Measurements from ENCODE around the gene RXRA. TPM values are rescaled to one million over a fixed set of nuclear protein-coding genes. Genes with fewer than 3 reads are reported as not detected.
A peak's percentile ranks its signal among the peaks of the same experiment; 100 is the strongest.

RXRA gene
- polyA plus RNA-seq, 4 donors: 30.8 to 83.5 (median 41.5) TPM

DNA sequence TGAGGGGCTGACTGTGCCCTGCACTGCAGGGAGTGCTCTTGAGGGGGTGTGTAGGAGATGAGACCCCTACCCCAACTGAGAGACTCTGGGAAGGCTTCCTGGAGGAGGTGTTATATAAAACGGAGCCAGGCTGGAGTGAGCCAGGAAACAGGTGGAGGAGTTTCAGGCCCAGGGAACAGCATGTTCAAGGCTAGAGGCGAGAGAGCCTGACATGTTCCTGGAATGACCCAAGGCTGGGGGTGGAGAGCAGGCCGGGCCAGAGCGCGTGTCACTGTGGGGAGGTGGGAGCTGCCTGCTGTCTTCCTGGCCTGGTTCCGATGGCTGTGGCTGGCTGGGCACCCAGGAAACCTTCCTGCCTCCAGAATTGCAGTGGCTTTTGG is 48.7 kb downstream of the RXRA start:
- Histone ChIP-seq H3K36me3 (ENCODE audit: control insufficient read depth in 3 of 3, insufficient read depth in 2 of 3, low read depth in 1 of 3, low read length in 3 of 3) (peaks cover 0 to 89% (median 0%) of the 10 kb centered on the region in 3 donors), H3K27ac (ENCODE audit: low read depth in 1 of 3, low read length in 2 of 3) (peak overlapping the region in 2 of 3 donors; percentile 42 to 78), H3K27me3 (ENCODE audit: control insufficient read depth in 3 of 3, insufficient read depth in 3 of 3, low read length in 3 of 3) (no peaks in the 10 kb centered on the region), H3K4me1 (ENCODE audit: control insufficient read depth in 3 of 3, insufficient read depth in 2 of 3, low read depth in 1 of 3, low read length in 2 of 3) (peaks cover 11 to 77% (median 22%) of the 10 kb centered on the region in 3 donors), H3K4me3 (ENCODE audit: low read depth in 1 of 3, low read length in 3 of 3) (no peak overlapping the region), H3K9me3 (ENCODE audit: control insufficient read depth in 2 of 2, insufficient read depth in 1 of 2, low read depth in 1 of 2, low read length in 1 of 2) (no peaks in the 10 kb centered on the region)
- DNase-seq (no peak), FAIRE-seq (no peak)
- 45 to 73% (median 55%) methylated on average over 6 of the region's 6 CpGs for WGBS, 3 donors

GRCh38 chr9:134375430-134376385 is 49.5 kb downstream of the RXRA start:
- Histone ChIP-seq H3K4me1 (ENCODE audit: control insufficient read depth in 3 of 3, insufficient read depth in 2 of 3, low read depth in 1 of 3, low read length in 2 of 3) (peaks cover 11 to 76% (median 22%) of the 10 kb centered on the region in 3 donors), H3K36me3 (ENCODE audit: control insufficient read depth in 3 of 3, insufficient read depth in 2 of 3, low read depth in 1 of 3, low read length in 3 of 3) (peaks cover 0 to 89% (median 0%) of the 10 kb centered on the region in 3 donors), H3K27me3 (ENCODE audit: control insufficient read depth in 3 of 3, insufficient read depth in 3 of 3, low read length in 3 of 3) (no peaks in the 10 kb centered on the region), H3K4me3 (ENCODE audit: low read depth in 1 of 3, low read length in 3 of 3) (no peak overlapping the region), H3K9me3 (ENCODE audit: control insufficient read depth in 2 of 2, insufficient read depth in 1 of 2, low read depth in 1 of 2, low read length in 1 of 2) (no peaks in the 10 kb centered on the region), H3K27ac (ENCODE audit: low read depth in 1 of 3, low read length in 2 of 3) (peak overlapping the region in 2 of 3 donors; percentile 42 to 78)
- 46 to 70% (median 57%) methylated on average over 37 to 38 of the region's 38 CpGs for WGBS, 3 donors
- DNase-seq (peak in 1 of 2 donors; percentile 34), FAIRE-seq (no peak)

DNA sequence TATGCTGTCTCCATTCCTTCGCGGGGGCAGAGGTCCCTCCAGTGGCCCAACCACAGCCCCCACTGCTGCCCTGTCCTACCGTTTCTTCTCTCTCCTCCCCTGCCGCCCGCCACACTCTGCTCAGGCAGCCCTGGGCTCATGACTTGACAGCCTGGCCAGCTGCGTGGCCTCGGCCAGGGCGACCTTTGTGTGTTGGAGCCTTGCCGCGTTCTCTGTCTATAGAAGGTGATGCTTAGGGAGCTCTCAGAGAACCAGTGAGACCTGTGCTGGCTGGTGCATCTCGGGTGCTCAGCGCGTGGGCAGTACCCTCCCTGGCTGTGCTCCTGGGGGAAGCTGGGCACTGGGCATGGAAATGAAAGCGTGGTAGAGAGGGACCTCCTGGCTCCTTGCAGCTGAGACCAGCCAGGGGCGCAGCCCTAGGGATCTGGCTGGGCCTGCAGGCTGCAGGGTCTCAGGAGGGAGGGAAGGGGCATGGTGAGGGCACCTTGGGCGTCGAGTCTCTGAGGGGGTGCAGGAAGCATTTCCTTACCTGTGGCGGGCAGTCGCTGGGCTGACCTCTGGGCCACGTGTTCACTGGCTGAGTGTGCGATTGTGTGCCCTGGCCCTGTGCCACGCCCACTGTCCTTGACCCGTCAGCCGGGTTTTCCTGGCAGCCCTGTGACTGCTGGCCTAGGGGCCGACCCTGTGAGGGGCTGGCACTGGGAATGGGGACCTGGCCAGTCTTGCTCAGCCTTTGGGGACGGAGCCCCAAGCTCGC is 50.3 kb downstream of the RXRA start:
- peaks cover 11 to 81% (median 22%) of the 10 kb centered on the region in 3 donors for H3K4me1 ChIP-seq (ENCODE audit: control insufficient read depth in 3 of 3, insufficient read depth in 2 of 3, low read depth in 1 of 3, low read length in 2 of 3)
- DNase-seq: no peak
- no peak overlapping the region for H3K4me3 ChIP-seq (ENCODE audit: low read depth in 1 of 3, low read length in 3 of 3)
- H3K27ac ChIP-seq (ENCODE audit: low read depth in 1 of 3, low read length in 2 of 3): peak overlapping the region in 2 of 3 donors; percentile 55 to 91
- H3K36me3 ChIP-seq (ENCODE audit: control insufficient read depth in 3 of 3, insufficient read depth in 2 of 3, low read depth in 1 of 3, low read length in 3 of 3): peaks cover 0 to 89% (median 0%) of the 10 kb centered on the region in 3 donors
- H3K9me3 ChIP-seq (ENCODE audit: control insufficient read depth in 2 of 2, insufficient read depth in 1 of 2, low read depth in 1 of 2, low read length in 1 of 2): no peaks in the 10 kb centered on the region
- no peak for FAIRE-seq
- WGBS, 3 donors: 57 to 63% (median 59%) methylated on average over 26 to 27 of the region's 27 CpGs
- H3K27me3 ChIP-seq (ENCODE audit: control insufficient read depth in 3 of 3, insufficient read depth in 3 of 3, low read length in 3 of 3): no peaks in the 10 kb centered on the region

DNA sequence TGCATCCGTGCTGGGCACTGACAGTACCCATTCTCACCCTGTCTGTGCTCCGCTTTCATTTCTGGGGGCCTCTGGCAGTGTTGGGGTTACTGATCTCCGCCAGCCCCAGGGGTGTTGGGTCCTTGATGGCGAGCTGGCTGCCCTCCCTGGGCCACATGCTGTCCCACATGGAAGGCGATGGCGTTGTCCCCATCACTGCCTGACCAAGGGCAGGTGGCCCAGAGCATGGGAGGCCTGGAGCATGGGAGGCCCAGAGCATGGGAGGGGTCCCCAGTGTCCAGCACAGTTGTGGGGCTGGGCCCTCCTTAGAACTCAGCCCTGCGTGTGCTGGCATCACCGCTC is 50.9 kb downstream of the RXRA start:
- no peak for FAIRE-seq
- no peak overlapping the region for H3K4me3 ChIP-seq (ENCODE audit: low read depth in 1 of 3, low read length in 3 of 3)
- H3K4me1 ChIP-seq (ENCODE audit: control insufficient read depth in 3 of 3, insufficient read depth in 2 of 3, low read depth in 1 of 3, low read length in 2 of 3): peaks cover 13 to 85% (median 22%) of the 10 kb centered on the region in 3 donors
- H3K27me3 ChIP-seq (ENCODE audit: control insufficient read depth in 3 of 3, insufficient read depth in 3 of 3, low read length in 3 of 3): no peaks in the 10 kb centered on the region
- 68 to 78% (median 69%) methylated on average over 8 of the region's 8 CpGs for WGBS, 3 donors
- no peaks in the 10 kb centered on the region for H3K9me3 ChIP-seq (ENCODE audit: control insufficient read depth in 2 of 2, insufficient read depth in 1 of 2, low read depth in 1 of 2, low read length in 1 of 2)
- H3K36me3 ChIP-seq (ENCODE audit: control insufficient read depth in 3 of 3, insufficient read depth in 2 of 3, low read depth in 1 of 3, low read length in 3 of 3): peaks cover 0 to 92% (median 0%) of the 10 kb centered on the region in 3 donors
- peak overlapping the region in 2 of 3 donors; percentile 79 to 91 for H3K27ac ChIP-seq (ENCODE audit: low read depth in 1 of 3, low read length in 2 of 3)
- DNase-seq: no peak

GRCh38 chr9:134377976-134378375 is 51.7 kb downstream of the RXRA start:
- FAIRE-seq (no peak), DNase-seq (peak in 1 of 2 donors; percentile 96)
- peaks cover 17 to 87% (median 29%) of the 10 kb centered on the region in 3 donors for H3K4me1 ChIP-seq (ENCODE audit: control insufficient read depth in 3 of 3, insufficient read depth in 2 of 3, low read depth in 1 of 3, low read length in 2 of 3)
- 6 to 39% (median 15%) methylated on average over 17 of the region's 17 CpGs for WGBS, 3 donors
- no peaks in the 10 kb centered on the region for H3K27me3 ChIP-seq (ENCODE audit: control insufficient read depth in 3 of 3, insufficient read depth in 3 of 3, low read length in 3 of 3)
- H3K4me3 ChIP-seq (ENCODE audit: low read depth in 1 of 3, low read length in 3 of 3): no peak overlapping the region
- peaks cover 0 to 86% (median 0%) of the 10 kb centered on the region in 3 donors for H3K36me3 ChIP-seq (ENCODE audit: control insufficient read depth in 3 of 3, insufficient read depth in 2 of 3, low read depth in 1 of 3, low read length in 3 of 3)
- H3K27ac ChIP-seq (ENCODE audit: low read depth in 1 of 3, low read length in 2 of 3): peak overlapping the region in 2 of 3 donors; percentile 79 to 94
- H3K9me3 ChIP-seq (ENCODE audit: control insufficient read depth in 2 of 2, insufficient read depth in 1 of 2, low read depth in 1 of 2, low read length in 1 of 2): no peaks in the 10 kb centered on the region

DNA sequence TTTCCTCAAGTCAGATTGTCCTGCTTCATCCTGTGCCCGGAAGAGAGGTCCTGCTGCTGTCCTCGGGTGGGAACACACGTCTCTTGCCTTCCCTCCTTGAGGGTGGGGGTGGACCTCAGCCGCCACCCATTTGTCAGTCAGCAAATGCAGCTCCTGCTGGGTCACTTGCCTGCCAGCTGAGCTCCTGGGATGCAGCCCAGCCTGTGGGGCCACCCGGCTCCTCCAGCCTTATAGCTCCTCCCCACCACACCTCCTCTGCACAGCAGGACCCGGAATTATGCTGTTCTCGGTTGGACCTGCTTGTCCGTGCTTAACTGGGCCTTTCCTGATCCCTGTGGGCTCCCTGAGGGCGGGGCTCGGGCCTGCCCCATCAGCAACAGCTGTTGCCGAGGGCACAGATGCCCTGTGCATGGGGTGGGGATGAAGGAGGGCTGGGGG is 52.7 kb downstream of the RXRA start:
- Histone ChIP-seq H3K27me3 (ENCODE audit: control insufficient read depth in 3 of 3, insufficient read depth in 3 of 3, low read length in 3 of 3) (no peaks in the 10 kb centered on the region), H3K27ac (ENCODE audit: low read depth in 1 of 3, low read length in 2 of 3) (peak overlapping the region in 2 of 3 donors; percentile 79 to 94), H3K36me3 (ENCODE audit: control insufficient read depth in 3 of 3, insufficient read depth in 2 of 3, low read depth in 1 of 3, low read length in 3 of 3) (peaks cover 0 to 85% (median 0%) of the 10 kb centered on the region in 3 donors), H3K9me3 (ENCODE audit: control insufficient read depth in 2 of 2, insufficient read depth in 1 of 2, low read depth in 1 of 2, low read length in 1 of 2) (no peaks in the 10 kb centered on the region), H3K4me1 (ENCODE audit: control insufficient read depth in 3 of 3, insufficient read depth in 2 of 3, low read depth in 1 of 3, low read length in 2 of 3) (peaks cover 21 to 93% (median 34%) of the 10 kb centered on the region in 3 donors), H3K4me3 (ENCODE audit: low read depth in 1 of 3, low read length in 3 of 3) (no peak overlapping the region)
- WGBS, 3 donors: 19 to 33% (median 27%) methylated on average over 11 of the region's 11 CpGs
- no peak for FAIRE-seq
- peak; percentile 51 to 68 for DNase-seq

- FAIRE-seq (no peak), DNase-seq (no peak)
- H3K36me3 ChIP-seq (ENCODE audit: control insufficient read depth in 3 of 3, insufficient read depth in 2 of 3, low read depth in 1 of 3, low read length in 3 of 3): peaks cover 0 to 85% (median 0%) of the 10 kb centered on the region in 3 donors
- no peak overlapping the region for H3K27ac ChIP-seq (ENCODE audit: low read depth in 1 of 3, low read length in 2 of 3)
- H3K9me3 ChIP-seq (ENCODE audit: control insufficient read depth in 2 of 2, insufficient read depth in 1 of 2, low read depth in 1 of 2, low read length in 1 of 2): no peaks in the 10 kb centered on the region
- H3K27me3 ChIP-seq (ENCODE audit: control insufficient read depth in 3 of 3, insufficient read depth in 3 of 3, low read length in 3 of 3): no peaks in the 10 kb centered on the region
- H3K4me1 ChIP-seq (ENCODE audit: control insufficient read depth in 3 of 3, insufficient read depth in 2 of 3, low read depth in 1 of 3, low read length in 2 of 3): peaks cover 21 to 92% (median 32%) of the 10 kb centered on the region in 3 donors
- WGBS, 3 donors: 82 to 85% (median 85%) methylated on average over 20 to 21 of the region's 21 CpGs
- H3K4me3 ChIP-seq (ENCODE audit: low read depth in 1 of 3, low read length in 3 of 3): no peak overlapping the region
Observed at GRCh38 chr9:134379831-134380365, 53.6 kb downstream of the RXRA start.

Data from small intestine (tissue), 7 donors.